Thyroid gland (tissue), 4 donors: ENCODE measurements around the gene GOLPH3. TPM values are rescaled to one million over a fixed set of nuclear protein-coding genes. Genes with fewer than 3 reads are reported as not detected.

ENCODE experiments used
- DNase-seq, 2 donors: peaks; one replicate each; pipeline ENCODE4 v3.0.0-alpha.2; 2019
- H3K27ac ChIP-seq, 3 donors: fragments of 200-600 bp; sonication (generic); 1 replicate in 2 of 3; 2 replicates in 1 of 3; pipeline ENCODE4 v1.5.1; 2016 to 2019; ENCODE audit warnings: mild to moderate bottlenecking in 1 of 3, moderate library complexity in 1 of 3
- H3K27me3 ChIP-seq: fragments of 200-600 bp; sonication (generic); one replicate; pipeline ENCODE4 v1.5.1; 2019
- H3K36me3 ChIP-seq, 2 donors: fragments of 200-600 bp; sonication (generic); one replicate each; pipeline ENCODE4 v1.5.1; 2016 to 2019
- H3K4me1 ChIP-seq, 2 donors: fragments of 200-600 bp; sonication (generic); one replicate each; pipeline ENCODE4 v1.5.1; 2017 to 2019
- H3K4me3 ChIP-seq, 3 donors: fragments of 200-600 bp; sonication (generic); replicated peaks in 1 of 3; 1 replicate in 2 of 3; 2 replicates in 1 of 3; pipeline ENCODE4 v1.5.1; 2016; ENCODE audit warnings: mild to moderate bottlenecking in 1 of 3
- H3K9me3 ChIP-seq: fragments of 200-600 bp; sonication (generic); one replicate; pipeline ENCODE4 v1.5.1; 2017
- POLR2A ChIP-seq, 2 donors: fragments of 450-650 bp; IDR thresholded peaks; one replicate each; pipeline ENCODE4 v1.6.1; 2017; ENCODE audit warnings: antibody characterized with exemption in 2 of 2, mild to moderate bottlenecking in 2 of 2, moderate library complexity in 1 of 2
- WGBS, 2 donors: methylation state at CpG; one replicate each; pipeline ENCODE4 v1.1.5; 2017; 5-methylcytosine and 5-hydroxymethylcytosine counted together
- intact Hi-C: fragments of 100-400 bp; cut with DNase I; formaldehyde crosslinking; loops from one replicate; pipeline ENCODE4 v1.15.1; 2023
- total RNA-seq, 4 donors: library from RNA; depleted of rRNA; stranded (reverse); fragments of >200 nt; gene quantifications; one replicate each; pipeline ENCODE4 v1.2.3, GENCODE V29; 2016
- TF ChIP-seq, protein P1 (sequence below), 6 experiments: fragments of 200-600 bp in 3 of 6; fragments of 450-650 bp in 3 of 6; sonication (generic) in 3 of 6; IDR thresholded peaks; one replicate each; pipeline ENCODE4 v1.5.1; 2016 to 2019; ENCODE audit warnings: antibody characterized with exemption in 6 of 6, mild to moderate bottlenecking in 2 of 6, inconsistent platforms in 1 of 6, moderate library complexity in 1 of 6

GOLPH3 gene
- total RNA-seq, 4 donors from 2014 or later, result 105 to 138 (median 125) TPM

DNA sequence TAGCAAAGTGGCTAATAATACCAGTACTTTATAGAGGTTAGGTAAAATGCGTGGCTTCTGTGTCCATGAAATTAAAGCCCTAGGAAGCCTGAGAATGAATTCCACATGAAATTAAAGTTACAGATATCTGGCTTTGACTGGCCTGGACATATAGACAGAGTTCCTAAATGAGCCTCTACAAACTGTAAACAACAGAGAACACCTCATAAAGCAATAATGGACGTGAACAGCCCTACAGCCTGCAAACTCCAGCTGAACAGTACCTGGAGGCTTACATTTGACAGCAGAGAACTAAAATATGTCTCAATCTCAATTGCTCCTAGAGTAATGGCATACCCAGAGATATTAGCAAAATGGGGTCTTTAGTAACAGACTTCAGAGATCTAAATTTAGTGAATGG lies 28.7 kb downstream of the GOLPH3 start:
- Histone ChIP-seq H3K36me3 (no peaks in the 10 kb centered on the region), H3K9me3 (no peaks in the 10 kb centered on the region), H3K27ac (no peak overlapping the region), H3K4me3 (no peak overlapping the region), H3K4me1 (peaks cover 36 to 41% of the 10 kb centered on the region in 2 donors), H3K27me3 (no peaks in the 10 kb centered on the region)
- intact Hi-C loops, result no loop called here
- WGBS, 2 donors, result 82 to 94% methylated on average over 2 of the region's 2 CpGs
- TF ChIP-seq, protein P1, sequence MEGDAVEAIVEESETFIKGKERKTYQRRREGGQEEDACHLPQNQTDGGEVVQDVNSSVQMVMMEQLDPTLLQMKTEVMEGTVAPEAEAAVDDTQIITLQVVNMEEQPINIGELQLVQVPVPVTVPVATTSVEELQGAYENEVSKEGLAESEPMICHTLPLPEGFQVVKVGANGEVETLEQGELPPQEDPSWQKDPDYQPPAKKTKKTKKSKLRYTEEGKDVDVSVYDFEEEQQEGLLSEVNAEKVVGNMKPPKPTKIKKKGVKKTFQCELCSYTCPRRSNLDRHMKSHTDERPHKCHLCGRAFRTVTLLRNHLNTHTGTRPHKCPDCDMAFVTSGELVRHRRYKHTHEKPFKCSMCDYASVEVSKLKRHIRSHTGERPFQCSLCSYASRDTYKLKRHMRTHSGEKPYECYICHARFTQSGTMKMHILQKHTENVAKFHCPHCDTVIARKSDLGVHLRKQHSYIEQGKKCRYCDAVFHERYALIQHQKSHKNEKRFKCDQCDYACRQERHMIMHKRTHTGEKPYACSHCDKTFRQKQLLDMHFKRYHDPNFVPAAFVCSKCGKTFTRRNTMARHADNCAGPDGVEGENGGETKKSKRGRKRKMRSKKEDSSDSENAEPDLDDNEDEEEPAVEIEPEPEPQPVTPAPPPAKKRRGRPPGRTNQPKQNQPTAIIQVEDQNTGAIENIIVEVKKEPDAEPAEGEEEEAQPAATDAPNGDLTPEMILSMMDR (IDR thresholded peaks at IDR 0.05), result no peak
- TF ChIP-seq POLR2A (IDR thresholded peaks at IDR 0.05), result no peak
- DNase-seq, result no peak

DNA sequence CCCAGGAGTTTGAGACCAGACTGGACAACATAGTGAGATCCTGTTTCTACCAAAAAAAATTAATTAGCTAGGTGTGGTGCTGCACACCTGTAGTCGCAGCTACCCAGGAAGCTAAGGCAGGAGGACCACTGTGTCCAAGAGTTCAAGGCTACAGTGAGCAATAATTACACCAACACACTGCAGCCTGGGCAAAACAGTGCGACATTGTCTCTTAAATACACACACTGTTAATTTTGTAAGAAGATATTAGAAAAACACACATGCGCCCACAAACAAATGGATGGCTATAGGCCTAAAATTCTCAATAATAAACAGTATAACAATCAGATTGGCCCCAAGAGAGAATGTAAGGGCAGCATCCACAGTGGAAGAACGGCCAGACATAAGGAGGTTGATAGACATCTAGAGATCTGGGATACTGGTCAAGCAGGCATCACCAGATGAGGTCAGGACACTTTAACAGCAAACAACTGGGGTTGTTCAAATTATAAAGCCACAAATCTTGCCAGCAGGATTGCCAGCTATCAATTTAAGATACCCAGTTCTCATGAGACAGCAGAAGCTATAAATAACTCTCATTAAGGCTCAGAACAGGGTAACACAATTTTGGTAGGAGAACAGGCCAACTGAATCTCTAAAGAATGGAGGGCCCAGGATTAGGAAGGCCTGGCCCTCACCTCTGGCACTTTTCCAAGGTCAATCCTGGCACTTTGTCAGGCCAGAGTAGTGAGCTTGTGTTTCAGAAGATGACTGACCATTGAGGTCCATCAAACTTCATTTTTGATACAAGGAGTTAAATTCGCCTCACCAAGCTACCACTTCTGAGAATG lies 29.5 kb downstream of the GOLPH3 start:
- TF ChIP-seq, protein P1 (IDR thresholded peaks at IDR 0.05), result no peak
- TF ChIP-seq POLR2A (IDR thresholded peaks at IDR 0.05), result no peak
- Histone ChIP-seq H3K27me3 (no peaks in the 10 kb centered on the region), H3K4me1 (peaks cover 36 to 41% of the 10 kb centered on the region in 2 donors), H3K27ac (no peak overlapping the region), H3K36me3 (no peaks in the 10 kb centered on the region), H3K9me3 (no peaks in the 10 kb centered on the region), H3K4me3 (no peak overlapping the region)
- 94% methylated on average over 5 of the region's 5 CpGs for WGBS, 2 donors
- intact Hi-C loops, result no loop called here
- no peak for DNase-seq

DNA sequence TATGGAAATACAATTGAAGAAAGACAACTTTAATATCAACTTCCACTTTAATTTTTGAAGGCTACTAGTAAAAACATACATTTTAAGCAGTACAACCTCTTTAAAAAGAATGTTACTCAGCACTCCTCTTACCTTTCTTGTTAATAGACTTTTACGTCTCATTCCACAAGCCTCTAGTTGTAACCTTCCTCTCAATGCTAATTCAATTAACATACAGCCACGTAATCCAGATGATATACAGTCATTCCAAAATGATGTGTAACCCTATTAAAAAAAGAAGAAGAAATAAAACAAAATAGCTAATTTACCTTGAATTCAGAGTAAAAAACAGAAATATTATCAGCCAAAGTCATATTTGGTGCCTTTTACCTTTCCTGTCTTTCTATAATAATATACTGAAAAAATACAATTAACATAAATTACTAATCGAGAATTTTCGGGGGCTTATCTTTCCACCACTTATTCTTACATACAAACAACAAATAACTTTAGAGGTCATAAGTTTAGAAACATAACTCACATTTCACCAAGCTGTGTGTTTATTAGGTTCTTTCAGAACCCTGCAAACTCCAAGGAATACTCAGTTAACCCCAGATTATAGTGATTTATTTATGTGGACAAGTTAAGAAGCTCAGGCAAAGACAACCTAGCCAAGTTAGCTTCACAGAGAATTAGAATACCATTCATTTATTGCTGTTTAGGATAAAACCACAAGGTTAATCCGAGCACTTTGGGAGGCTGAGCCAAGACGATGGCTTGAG lies 30.3 kb downstream of the GOLPH3 start:
- Histone ChIP-seq H3K36me3 (no peaks in the 10 kb centered on the region), H3K27ac (no peak overlapping the region), H3K9me3 (no peaks in the 10 kb centered on the region), H3K4me1 (peaks cover 32 to 35% of the 10 kb centered on the region in 2 donors), H3K4me3 (no peak overlapping the region), H3K27me3 (no peaks in the 10 kb centered on the region)
- no peak for TF ChIP-seq POLR2A (IDR thresholded peaks at IDR 0.05)
- TF ChIP-seq, protein P1 (IDR thresholded peaks at IDR 0.05), result no peak
- DNase-seq, result no peak
- WGBS, 2 donors, result 89 to 95% methylated on average over 6 of the region's 6 CpGs
- intact Hi-C loops, result no loop called here

DNA sequence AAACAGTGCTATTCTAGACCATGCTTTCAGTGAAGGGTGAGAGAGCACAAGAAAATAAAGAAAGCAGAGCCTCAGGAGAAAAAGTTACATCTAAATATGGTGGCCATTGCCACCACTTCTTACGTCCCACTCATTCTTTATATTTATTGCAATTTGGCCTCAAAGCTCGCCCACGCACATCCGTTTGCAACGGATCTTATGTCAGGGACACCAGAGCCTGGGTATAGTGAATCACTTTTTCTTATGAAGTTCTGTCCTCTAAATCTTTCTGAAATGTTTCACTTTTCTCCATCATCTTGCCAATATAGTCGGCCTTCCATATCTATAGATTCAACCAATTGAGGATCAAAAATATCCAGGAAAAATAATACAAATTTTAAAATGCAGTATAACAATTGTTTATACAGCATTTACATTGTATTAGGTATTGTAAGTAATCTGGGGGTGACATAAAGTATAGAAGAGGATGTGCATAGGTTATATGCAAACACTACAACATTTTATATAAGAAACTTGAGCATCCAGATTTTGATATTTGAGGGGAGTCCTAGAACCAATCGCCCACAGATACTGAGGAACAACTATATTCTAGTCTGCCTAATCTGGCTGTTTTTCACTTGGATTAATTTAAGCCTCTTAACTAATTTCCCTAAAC lies 35.2 kb downstream of the GOLPH3 start:
- H3K36me3 ChIP-seq, result peaks cover 0 to 5% of the 10 kb centered on the region in 2 donors
- H3K27ac ChIP-seq, result no peak overlapping the region
- TF ChIP-seq POLR2A (IDR thresholded peaks at IDR 0.05), result no peak
- TF ChIP-seq, protein P1 (IDR thresholded peaks at IDR 0.05), result no peak
- 92 to 93% methylated on average over 7 of the region's 7 CpGs for WGBS, 2 donors
- no peaks in the 10 kb centered on the region for H3K27me3 ChIP-seq
- H3K4me1 ChIP-seq, result peaks cover 7% of the 10 kb centered on the region in 2 donors
- H3K4me3 ChIP-seq, result no peak overlapping the region
- DNase-seq, result no peak
- H3K9me3 ChIP-seq, result no peaks in the 10 kb centered on the region
- intact Hi-C loops, result no loop called here
